WERI-Rb-1 (cell line): Measurements from ENCODE around the gene ARID1B.

ENCODE experiments used
- DNase-seq: peaks from one replicate; pipeline ENCODE4 v3.0.0-alpha.2; 2020
- H3K27ac ChIP-seq: fragments of 250-450 bp; sonication (Bioruptor Pico); 2 replicates; pipeline ENCODE4 v1.5.1; 2020; ENCODE audit warnings: mild to moderate bottlenecking, moderate library complexity
- H3K27me3 ChIP-seq: fragments of 250-450 bp; sonication (Bioruptor Pico); 2 replicates; pipeline ENCODE4 v1.5.1; 2021; ENCODE audit warnings: mild to moderate bottlenecking, low read depth, moderate library complexity; ENCODE audit not compliant: insufficient read depth, severe bottlenecking
- H3K36me3 ChIP-seq: fragments of 250-450 bp; sonication (Bioruptor Pico); 2 replicates; pipeline ENCODE4 v1.5.1; 2020; ENCODE audit warnings: mild to moderate bottlenecking, moderate library complexity
- H3K4me3 ChIP-seq: 2 replicates; pipeline ENCODE4 v1.5.1; 2011; ENCODE audit warnings: low read depth, mild to moderate bottlenecking, control low read depth, low read length
- H3K9me3 ChIP-seq: fragments of 250-450 bp; sonication (Bioruptor Pico); 2 replicates; pipeline ENCODE4 v1.5.1; 2021; ENCODE audit warnings: mild to moderate bottlenecking, moderate library complexity; ENCODE audit not compliant: severe bottlenecking
- CTCF ChIP-seq: IDR thresholded peaks from 2 replicates; pipeline ENCODE4 v1.5.1; 2011; ENCODE audit warnings: low read depth, mild to moderate bottlenecking, control low read depth, inconsistent platforms, low read length

Gene ARID1B

GRCh38 chr6:157019115-157019641 is 242.0 kb downstream of the ARID1B start:
- Histone ChIP-seq H3K4me3 (no peak overlapping the region), H3K27ac (no peak overlapping the region), H3K9me3 (no peaks in the 10 kb centered on the region), H3K36me3 (peaks cover 3% of the 10 kb centered on the region), H3K27me3 (no peaks in the 10 kb centered on the region)
- TF ChIP-seq CTCF = peak; percentile 34; the same call in 1 of the 2 replicates
- peak; percentile 42 for DNase-seq

GRCh38 chr6:157019733-157020132 is 242.6 kb downstream of the ARID1B start:
- no peak overlapping the region for H3K27ac ChIP-seq
- H3K4me3 ChIP-seq = no peak overlapping the region
- H3K9me3 ChIP-seq = no peaks in the 10 kb centered on the region
- H3K27me3 ChIP-seq = no peaks in the 10 kb centered on the region
- no peak for TF ChIP-seq CTCF
- no peak for DNase-seq
- peaks cover 3% of the 10 kb centered on the region for H3K36me3 ChIP-seq

- no peaks in the 10 kb centered on the region for H3K9me3 ChIP-seq
- no peaks in the 10 kb centered on the region for H3K27me3 ChIP-seq
- peak overlapping the region; percentile 96 for H3K4me3 ChIP-seq
- peaks cover 3% of the 10 kb centered on the region for H3K36me3 ChIP-seq
- no peak for TF ChIP-seq CTCF
- no peak for DNase-seq
- H3K27ac ChIP-seq = peak overlapping the region; percentile 97
These were observed 243.2 kb downstream of the ARID1B start for GRCh38 chr6:157020398-157020797.

- peak; percentile 42 for DNase-seq
- Histone ChIP-seq H3K9me3 (no peaks in the 10 kb centered on the region), H3K27ac (peak overlapping the region; percentile 97), H3K27me3 (no peaks in the 10 kb centered on the region), H3K4me3 (peak overlapping the region; percentile 96), H3K36me3 (peaks cover 3% of the 10 kb centered on the region)
- no peak for TF ChIP-seq CTCF
These were observed 243.7 kb downstream of the ARID1B start for GRCh38 chr6:157020881-157021343.

GRCh38 chr6:157021344-157021992 is 244.3 kb downstream of the ARID1B start:
- peak; percentile 31; the same call in 1 of the 2 replicates for TF ChIP-seq CTCF
- peak overlapping the region; percentile 97 for H3K27ac ChIP-seq
- peak overlapping the region; percentile 96 for H3K4me3 ChIP-seq
- peak; percentile 86 for DNase-seq
- H3K9me3 ChIP-seq = no peaks in the 10 kb centered on the region
- H3K27me3 ChIP-seq = no peaks in the 10 kb centered on the region
- H3K36me3 ChIP-seq = peaks cover 3% of the 10 kb centered on the region
